B cell (primary cell): ENCODE measurements around the gene COL4A1. TPM values are rescaled to one million over a fixed set of nuclear protein-coding genes. Genes with fewer than 3 reads are reported as not detected.

ENCODE experiments used
- ATAC-seq: fragments of 200-7000 bp; cut with Tn5 transposase; one replicate; pipeline ENCODE4 v1.10.0; 2021; ENCODE audit warnings: low read depth, mild to moderate bottlenecking, moderate number of reproducible peaks, moderate library complexity
- CTCF ChIA-PET: fragments of 350-600 bp; sonication (Branson Sonifier 250); formaldehyde crosslinking; loops from one replicate; lab custom pipeline; 2021; ENCODE audit warnings: antibody characterized with exemption, inconsistent platforms; lab: Charles Lee
- POLR2A ChIA-PET: fragments of 350-600 bp; sonication (Branson Sonifier 250); formaldehyde crosslinking; loops from one replicate; lab custom pipeline; 2021; ENCODE audit warnings: antibody characterized with exemption; lab: Charles Lee
- DNase-seq: peaks from one replicate; pipeline ENCODE4 v3.0.0; 2013
- H2AFZ ChIP-seq: 2 replicates; pipeline ENCODE4 v1.6.1; 2012; ENCODE audit warnings: mild to moderate bottlenecking, low read depth, low read length; ENCODE audit not compliant: insufficient read depth, poor library complexity, severe bottlenecking
- H3K27ac ChIP-seq, 2 donors: 1 replicate in 1 of 2; 2 replicates in 1 of 2; pipeline ENCODE4 v1.5.1; 2012 to 2013; ENCODE audit warnings: low read length in 2 of 2, mild to moderate bottlenecking in 2 of 2, moderate library complexity in 1 of 2
- H3K27me3 ChIP-seq, 4 experiments: fragments of 200-600 bp in 1 of 4; sonication (generic) in 1 of 4; replicated peaks in 1 of 4; 1 replicate in 2 of 4; 2 replicates in 2 of 4; pipeline versions ENCODE4 v1.6.1 to v1.7.0; 2013 to 2016; ENCODE audit warnings: low read length in 3 of 4, mild to moderate bottlenecking in 2 of 4, mixed read lengths in 1 of 4, moderate library complexity in 1 of 4; ENCODE audit not compliant: insufficient read depth in 4 of 4, control insufficient read depth in 3 of 4; ENCODE audit errors: control extremely low read depth in 1 of 4
- H3K36me3 ChIP-seq, 2 experiments: replicated peaks in 1 of 2; 1 replicate in 1 of 2; 2 replicates in 1 of 2; pipeline versions ENCODE4 v1.6.1 to v1.7.1; 2013; ENCODE audit warnings: low read length in 1 of 2; ENCODE audit not compliant: insufficient read depth in 2 of 2, control insufficient read depth in 1 of 2; ENCODE audit errors: control extremely low read depth in 1 of 2, extremely low read depth in 1 of 2
- H3K4me1 ChIP-seq, 2 donors: fragments of 200-600 bp in 1 of 2; sonication (generic) in 1 of 2; 1 replicate in 1 of 2; 2 replicates in 1 of 2; pipeline versions ENCODE4 v1.5.1 to v1.6.1; 2013 to 2017; ENCODE audit warnings: low read length in 2 of 2; ENCODE audit not compliant: control insufficient read depth in 2 of 2, insufficient read depth in 2 of 2
- H3K4me2 ChIP-seq: replicated peaks from 2 replicates; pipeline ENCODE3; 2012; ENCODE audit warnings: mild to moderate bottlenecking, low read depth, low read length; ENCODE audit not compliant: poor library complexity, severe bottlenecking
- H3K4me3 ChIP-seq, 5 experiments: fragments of 200-600 bp in 1 of 5; sonication (generic) in 1 of 5; 1 replicate in 3 of 5; 2 replicates in 2 of 5; pipeline versions ENCODE4 v1.5.1 to v1.7.0; 2011 to 2016; ENCODE audit warnings: low read length in 4 of 5, mild to moderate bottlenecking in 4 of 5, low read depth in 2 of 5, control low read depth in 1 of 5, moderate library complexity in 1 of 5; ENCODE audit not compliant: insufficient read depth in 1 of 5; ENCODE audit errors: control extremely low read depth in 1 of 5, extremely low read depth in 1 of 5
- H3K79me2 ChIP-seq: fragments of 200-600 bp; sonication (generic); one replicate; pipeline ENCODE4 v1.6.0; 2016; ENCODE audit warnings: low read length; ENCODE audit not compliant: control insufficient read depth, insufficient read depth
- H3K9ac ChIP-seq: fragments of 200-600 bp; sonication (generic); 2 replicates; pipeline ENCODE4 v1.6.1; 2017; ENCODE audit warnings: mild to moderate bottlenecking, low read length, moderate library complexity
- H3K9me3 ChIP-seq, 3 donors: one replicate each; pipeline versions ENCODE4 v1.6.1 to v1.7.1; 2013; ENCODE audit warnings: low read length in 2 of 3; ENCODE audit not compliant: control insufficient read depth in 2 of 3, insufficient read depth in 1 of 3; ENCODE audit errors: control extremely low read depth in 1 of 3
- H4K20me1 ChIP-seq: 2 replicates; pipeline ENCODE4 v1.6.0; 2012; ENCODE audit warnings: mild to moderate bottlenecking, low read length; ENCODE audit not compliant: insufficient read depth, control insufficient read depth, poor library complexity, severe bottlenecking
- H3K27ac Mint-ChIP-seq: one replicate; pipeline ENCODE4 v1.8.0; 2021; ENCODE audit warnings: mixed read lengths
- H3K27me3 Mint-ChIP-seq: one replicate; pipeline ENCODE4 v1.8.0; 2021; ENCODE audit warnings: mixed read lengths
- H3K4me1 Mint-ChIP-seq: one replicate; pipeline ENCODE4 v1.8.0; 2021; ENCODE audit warnings: mixed read lengths
- H3K4me3 Mint-ChIP-seq: one replicate; pipeline ENCODE4 v1.8.0; 2021; ENCODE audit warnings: mixed read lengths
- H3K9me3 Mint-ChIP-seq: one replicate; pipeline ENCODE4 v1.8.0; 2022; ENCODE audit warnings: mixed read lengths; ENCODE audit not compliant: insufficient read depth
- CTCF ChIP-seq: fragments of 200-600 bp; IDR thresholded peaks from one replicate; pipeline ENCODE4 v1.8.0; 2022; ENCODE audit warnings: antibody characterized with exemption, mild to moderate bottlenecking
- EZH2 ChIP-seq: IDR thresholded peaks from 2 replicates; pipeline ENCODE4 v1.6.1; 2012; ENCODE audit warnings: borderline replicate concordance, low read depth, mild to moderate bottlenecking, moderate library complexity, low read length; ENCODE audit not compliant: insufficient read depth, poor library complexity, severe bottlenecking
- WGBS: methylation state at CpG from one replicate; pipeline ENCODE4 v1.1.5; 2013; ENCODE audit warnings: missing lambda C conversion rate; ENCODE audit not compliant: insufficient coverage; 5-methylcytosine and 5-hydroxymethylcytosine counted together
- intact Hi-C: fragments of 100-400 bp; cut with micrococcal nuclease; formaldehyde crosslinking; loops from one replicate; pipeline ENCODE4 v1.10.0; 2022
- polyA plus RNA-seq: library from polyadenylated mRNA; depleted of rRNA; stranded (reverse); fragments of >200 nt; gene quantifications from 2 replicates; pipeline ENCODE4 v1.2.3, GENCODE V29; 2012
- total RNA-seq, 2 donors: library from RNA; stranded (reverse); fragments of 120-200 nt in 1 of 2; gene quantifications; 1 replicate in 1 of 2; 2 replicates in 1 of 2; pipeline versions ENCODE4 v1.2.3 to v1.2.4, GENCODE V29; 2013 to 2022

The COL4A1 gene
- total and polyA plus RNA-seq, 2 donors (not counting 1 experiment from before 2014, with no cell fraction given) = not detected

GRCh38 chr13:110228936-110229904 is 77.7 kb downstream of the COL4A1 start:
- no peaks in the 10 kb centered on the region for H3K4me1 Mint-ChIP-seq
- no peak overlapping the region for H3K27ac ChIP-seq
- no peak overlapping the region for H3K4me2 ChIP-seq
- H3K4me1 ChIP-seq = no peaks in the 10 kb centered on the region
- H3K9ac ChIP-seq = no peak overlapping the region
- no peaks in the 10 kb centered on the region for H3K9me3 ChIP-seq
- peaks cover 17% of the 10 kb centered on the region for H3K27me3 Mint-ChIP-seq
- DNase-seq (no peak), ATAC-seq (no peak)
- peaks cover 0 to 9% (median 0%) of the 10 kb centered on the region in 4 experiments for H3K27me3 ChIP-seq
- no peaks in the 10 kb centered on the region for H4K20me1 ChIP-seq
- H3K4me3 Mint-ChIP-seq = no peak overlapping the region
- intact Hi-C loops = loop anchor here (10.0 kb wide), 1 partner anchor 826 kb away; no protein-coding TSS in a partner anchor
- WGBS = 94% methylated on average over 10 of the region's 15 CpGs
- H3K27ac Mint-ChIP-seq = no peak overlapping the region
- H3K36me3 ChIP-seq = no peaks in the 10 kb centered on the region
- no peaks in the 10 kb centered on the region for H3K79me2 ChIP-seq
- CTCF ChIA-PET = no interaction called here
- no peak for TF ChIP-seq CTCF
- TF ChIP-seq EZH2 = no peak
- POLR2A ChIA-PET = no interaction called here
- no peaks in the 10 kb centered on the region for H3K9me3 Mint-ChIP-seq
- H2AFZ ChIP-seq = no peak overlapping the region
- H3K4me3 ChIP-seq = no peak overlapping the region
